KMS-11 (cell line): ENCODE measurements around the gene MXRA7.

ENCODE experiments used
- H2AFZ ChIP-seq: fragments of 200-600 bp; sonication (generic); 2 replicates; pipeline ENCODE4 v1.6.1; 2016; ENCODE audit warnings: antibody characterized with exemption, mixed run types, low read depth
- H3K27ac ChIP-seq: fragments of 200-600 bp; sonication (generic); 2 replicates; pipeline ENCODE4 v1.6.1; 2016; ENCODE audit warnings: mild to moderate bottlenecking, mixed run types
- H3K27me3 ChIP-seq: fragments of 200-600 bp; sonication (generic); 2 replicates; pipeline ENCODE4 v1.6.1; 2017; ENCODE audit warnings: mild to moderate bottlenecking, low read depth, mixed run types, moderate library complexity; ENCODE audit not compliant: insufficient read depth
- H3K36me3 ChIP-seq: fragments of 200-600 bp; sonication (generic); 2 replicates; pipeline ENCODE4 v1.6.1; 2017; ENCODE audit warnings: mild to moderate bottlenecking, mixed run types; ENCODE audit not compliant: insufficient read depth
- H3K4me1 ChIP-seq: fragments of 200-600 bp; sonication (generic); 2 replicates; pipeline ENCODE4 v1.6.1; 2016; ENCODE audit warnings: mild to moderate bottlenecking, low read depth, mixed run types; ENCODE audit not compliant: poor library complexity, severe bottlenecking
- H3K4me2 ChIP-seq: fragments of 200-600 bp; sonication (generic); 2 replicates; pipeline ENCODE4 v1.7.0; 2016; ENCODE audit warnings: mild to moderate bottlenecking, mixed run types
- H3K4me3 ChIP-seq: fragments of 200-600 bp; sonication (generic); IDR thresholded peaks from 2 replicates; pipeline ENCODE4 v1.6.1; 2017; ENCODE audit warnings: low read depth, low read length, mixed read lengths; ENCODE audit not compliant: insufficient read depth
- H3K79me2 ChIP-seq: fragments of 200-600 bp; sonication (generic); 2 replicates; pipeline ENCODE4 v1.6.1; 2016; ENCODE audit warnings: low read depth, mixed run types; ENCODE audit not compliant: insufficient read depth
- H3K9ac ChIP-seq: fragments of 200-600 bp; sonication (generic); 2 replicates; pipeline ENCODE4 v1.6.1; 2016; ENCODE audit warnings: mild to moderate bottlenecking, mixed run types
- H4K20me1 ChIP-seq: fragments of 200-600 bp; sonication (generic); 2 replicates; pipeline ENCODE4 v1.6.1; 2016; ENCODE audit warnings: mild to moderate bottlenecking, mixed run types; ENCODE audit not compliant: insufficient read depth
- CTCF ChIP-seq: fragments of 200-600 bp; sonication (generic); conservative IDR thresholded peaks from 2 replicates; pipeline ENCODE4 v1.6.1; 2017; ENCODE audit warnings: low read depth, mild to moderate bottlenecking, antibody characterized with exemption, low read length, moderate library complexity, mixed read lengths

MXRA7 gene

GRCh38 chr17:76685366-76685765 is 25.4 kb downstream of the MXRA7 start:
- Histone ChIP-seq H2AFZ (no peak overlapping the region), H3K27ac (no peak overlapping the region), H4K20me1 (no peaks in the 10 kb centered on the region), H3K4me2 (no peak overlapping the region), H3K27me3 (no peaks in the 10 kb centered on the region; the same call in 1 of the 2 replicates), H3K36me3 (no peaks in the 10 kb centered on the region), H3K4me1 (peaks cover 32% of the 10 kb centered on the region), H3K79me2 (no peaks in the 10 kb centered on the region), H3K4me3 (no peak overlapping the region), H3K9ac (no peak overlapping the region)
- TF ChIP-seq CTCF, result no peak

GRCh38 chr17:76684756-76685155 is 26.0 kb downstream of the MXRA7 start:
- no peak for TF ChIP-seq CTCF
- H3K9ac ChIP-seq, result no peak overlapping the region

GRCh38 chr17:76683921-76684745 is 26.6 kb downstream of the MXRA7 start:
- no peak overlapping the region for H3K4me3 ChIP-seq
- H3K27ac ChIP-seq, result no peak overlapping the region
- H3K9ac ChIP-seq, result no peak overlapping the region
- H3K79me2 ChIP-seq, result no peaks in the 10 kb centered on the region
- H3K4me1 ChIP-seq, result peaks cover 32% of the 10 kb centered on the region
- no peaks in the 10 kb centered on the region for H4K20me1 ChIP-seq
- H3K27me3 ChIP-seq, result no peaks in the 10 kb centered on the region; the same call in 1 of the 2 replicates
- H2AFZ ChIP-seq, result no peak overlapping the region
- TF ChIP-seq CTCF, result no peak
- H3K4me2 ChIP-seq, result no peak overlapping the region
- no peaks in the 10 kb centered on the region for H3K36me3 ChIP-seq

More at GRCh38 chr17:76684756-76685155, 26.0 kb downstream of the MXRA7 start:
- H3K27me3 ChIP-seq, result no peaks in the 10 kb centered on the region; the same call in 1 of the 2 replicates
- H3K27ac ChIP-seq, result no peak overlapping the region
- H3K4me2 ChIP-seq, result no peak overlapping the region
- H3K4me3 ChIP-seq, result no peak overlapping the region
- H2AFZ ChIP-seq, result no peak overlapping the region
- H3K79me2 ChIP-seq, result no peaks in the 10 kb centered on the region
- no peaks in the 10 kb centered on the region for H3K36me3 ChIP-seq
- no peaks in the 10 kb centered on the region for H4K20me1 ChIP-seq
- H3K4me1 ChIP-seq, result peaks cover 32% of the 10 kb centered on the region

GRCh38 chr17:76683011-76683755 is 27.6 kb downstream of the MXRA7 start:
- H3K27me3 ChIP-seq, result no peaks in the 10 kb centered on the region; the same call in 1 of the 2 replicates
- peak; percentile 43 for TF ChIP-seq CTCF
- H3K79me2 ChIP-seq, result no peaks in the 10 kb centered on the region
- H4K20me1 ChIP-seq, result no peaks in the 10 kb centered on the region
- H3K27ac ChIP-seq, result no peak overlapping the region
- no peak overlapping the region; the same call in 1 of the 2 replicates for H3K9ac ChIP-seq
- H3K4me1 ChIP-seq, result peaks cover 32% of the 10 kb centered on the region
- peak overlapping the region; percentile 57; the same call in 1 of the 2 replicates for H3K4me2 ChIP-seq
- H2AFZ ChIP-seq, result no peak overlapping the region
- H3K36me3 ChIP-seq, result no peaks in the 10 kb centered on the region
- H3K4me3 ChIP-seq, result no peak overlapping the region
